GM19240 (cell line): ENCODE measurements around the gene TACR1.
"Not testable (repeated sequence)": the region's sequence is repeated elsewhere in the genome, so short reads cannot be mapped to it uniquely, and the experiment has no call there.

Experiments used
- DNase-seq: peaks from one replicate; pipeline ENCODE4 v3.0.0; 2011; ENCODE audit warnings: low spot score; ENCODE audit not compliant: insufficient read length

The TACR1 gene

DNA sequence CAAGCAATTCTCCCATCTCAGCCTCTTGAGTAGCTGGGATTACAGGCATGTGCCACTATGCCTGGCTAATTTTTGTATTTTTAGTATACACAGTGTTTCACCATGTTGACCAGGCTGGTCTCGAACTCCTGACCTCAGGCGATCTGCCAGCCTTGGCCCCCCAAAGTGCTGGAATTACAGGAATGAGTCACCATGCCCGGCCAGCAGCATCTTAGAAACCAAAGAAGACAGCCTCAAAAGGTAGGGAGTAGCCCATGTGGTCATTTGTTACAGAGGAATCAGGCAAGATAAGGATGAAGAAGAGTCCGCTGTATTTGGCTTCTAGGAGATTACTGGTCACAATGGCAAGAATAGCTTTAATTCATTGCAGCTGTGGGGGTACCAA lies 53.1 kb downstream of the TACR1 start:
- DNase-seq = not testable (repeated sequence)

DNA sequence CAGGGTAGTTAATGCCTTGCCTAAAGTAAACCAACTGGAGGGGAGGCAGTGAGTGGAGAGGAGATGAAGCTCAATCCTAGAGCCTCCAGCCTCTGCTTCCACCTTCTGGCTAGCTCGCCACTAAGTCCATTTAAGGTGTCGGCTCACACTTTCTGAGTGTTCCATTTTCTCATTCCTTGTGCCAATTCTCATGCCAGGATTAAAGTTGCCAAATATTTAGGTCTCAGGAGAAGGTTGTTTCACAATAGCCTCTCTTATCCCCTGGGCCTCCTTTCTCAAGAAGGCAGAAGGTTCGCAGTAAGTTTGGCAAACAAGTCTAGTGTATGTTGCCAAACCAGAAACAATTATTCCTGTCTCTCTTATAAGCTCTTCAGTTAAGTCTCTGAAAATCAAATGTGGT lies 57.2 kb downstream of the TACR1 start:
- no peak for DNase-seq

DNA sequence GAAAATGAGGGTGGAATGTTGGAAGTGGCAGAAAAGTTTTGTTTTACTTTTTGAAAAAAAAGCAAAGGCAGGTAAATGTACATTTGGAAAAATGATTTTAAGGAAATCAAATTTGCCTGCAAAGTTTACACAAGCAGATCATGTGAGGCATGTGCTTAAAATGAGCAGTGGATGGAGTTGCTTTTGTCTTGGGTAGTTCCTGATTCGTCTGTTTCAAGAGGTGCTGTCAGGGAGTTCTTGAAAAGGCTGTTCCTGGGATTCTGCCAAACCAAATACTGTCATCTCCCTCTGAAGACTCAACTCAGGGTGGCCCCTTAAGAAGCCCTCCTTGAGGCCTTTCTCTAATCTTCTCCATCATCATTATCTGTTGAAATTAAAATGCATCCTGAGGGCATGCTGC lies 59.0 kb downstream of the TACR1 start:
- DNase-seq = no peak

DNA sequence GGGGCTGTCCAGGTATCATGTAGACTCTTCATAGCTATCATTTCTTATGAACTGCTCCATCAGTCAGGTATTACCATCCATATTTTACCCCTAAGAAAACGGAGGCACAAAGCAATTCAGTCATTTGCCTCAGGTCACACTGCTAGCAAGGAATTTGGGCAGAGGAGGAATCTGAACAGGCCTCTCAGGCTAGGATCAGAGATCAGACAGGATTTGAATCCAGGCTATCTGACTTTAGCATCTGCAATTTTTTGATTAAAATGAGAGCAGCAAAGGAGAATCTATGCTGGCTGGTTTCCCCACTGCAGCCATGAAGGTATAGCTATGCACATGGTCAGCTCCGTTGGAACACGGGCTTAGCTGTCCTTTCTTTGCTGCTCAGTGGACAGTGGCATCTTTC lies 60.1 kb downstream of the TACR1 start:
- no peak for DNase-seq

DNA sequence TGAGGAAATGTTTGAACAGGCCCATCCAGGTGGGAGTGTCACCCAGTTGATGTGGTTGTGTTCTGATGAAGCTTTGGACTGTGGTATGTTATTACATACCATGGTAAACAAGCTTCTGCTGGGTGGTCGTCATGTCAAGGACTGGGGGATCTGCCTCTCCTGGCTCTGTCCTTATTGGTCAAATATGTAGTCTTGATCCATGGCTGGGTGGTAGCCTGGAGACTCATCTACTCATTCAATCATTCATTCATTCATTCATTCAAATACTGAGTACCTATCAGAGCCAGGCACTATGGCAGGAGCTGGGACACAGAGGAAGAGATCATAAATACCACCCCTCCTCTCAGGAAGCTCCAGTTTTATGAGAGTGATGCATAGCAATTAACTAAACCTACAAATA lies 60.8 kb downstream of the TACR1 start:
- no peak for DNase-seq

DNA sequence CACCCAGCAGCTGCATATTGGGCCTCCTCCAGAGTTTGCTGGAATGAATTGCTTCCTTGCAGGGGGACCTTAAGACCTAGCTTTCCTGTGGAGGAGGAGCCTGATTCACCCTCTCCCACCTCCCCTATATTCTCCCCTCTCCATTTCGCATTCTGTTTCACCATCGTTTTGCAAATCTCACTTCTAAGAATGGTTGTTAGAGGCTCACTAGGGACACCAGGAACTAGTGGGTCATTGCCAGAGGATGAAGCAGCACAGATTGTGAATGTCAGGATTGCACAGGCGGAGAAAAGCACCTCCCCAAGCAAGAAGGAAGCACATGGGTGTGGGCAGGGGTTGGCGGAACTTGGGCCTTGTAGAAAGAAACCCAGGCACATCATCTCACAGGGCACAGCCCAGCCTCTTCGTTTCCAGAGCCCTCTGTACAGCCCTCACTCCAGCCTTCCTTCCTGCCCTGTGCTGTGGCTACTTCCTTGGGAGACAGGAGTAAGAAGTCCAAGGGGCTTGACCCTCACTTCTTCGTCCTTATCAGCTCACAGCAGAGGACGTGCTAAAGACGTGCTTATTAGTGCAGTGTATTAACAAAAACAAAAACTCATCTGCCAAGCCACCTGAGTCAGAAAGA lies 63.4 kb downstream of the TACR1 start:
- DNase-seq = no peak

DNA sequence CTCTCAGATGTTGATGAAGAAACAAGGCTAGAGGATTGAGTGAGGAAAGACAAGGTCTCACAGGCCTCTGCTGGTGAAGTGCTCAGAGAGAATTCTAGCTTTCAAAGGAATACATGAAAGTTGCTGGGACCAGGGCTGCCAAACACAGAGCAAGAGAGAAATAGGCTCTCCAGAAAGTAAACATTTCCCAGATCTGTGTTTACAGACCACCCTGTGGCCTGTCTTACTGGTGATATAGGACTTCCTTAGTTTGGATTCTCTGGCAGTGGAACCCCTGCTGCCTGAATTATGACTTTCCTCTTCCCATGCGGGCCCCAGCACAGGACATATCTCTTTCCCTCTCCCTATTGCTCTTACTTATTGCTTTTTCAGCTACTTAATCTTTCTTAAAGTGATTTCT lies 64.5 kb downstream of the TACR1 start:
- no peak for DNase-seq

DNA sequence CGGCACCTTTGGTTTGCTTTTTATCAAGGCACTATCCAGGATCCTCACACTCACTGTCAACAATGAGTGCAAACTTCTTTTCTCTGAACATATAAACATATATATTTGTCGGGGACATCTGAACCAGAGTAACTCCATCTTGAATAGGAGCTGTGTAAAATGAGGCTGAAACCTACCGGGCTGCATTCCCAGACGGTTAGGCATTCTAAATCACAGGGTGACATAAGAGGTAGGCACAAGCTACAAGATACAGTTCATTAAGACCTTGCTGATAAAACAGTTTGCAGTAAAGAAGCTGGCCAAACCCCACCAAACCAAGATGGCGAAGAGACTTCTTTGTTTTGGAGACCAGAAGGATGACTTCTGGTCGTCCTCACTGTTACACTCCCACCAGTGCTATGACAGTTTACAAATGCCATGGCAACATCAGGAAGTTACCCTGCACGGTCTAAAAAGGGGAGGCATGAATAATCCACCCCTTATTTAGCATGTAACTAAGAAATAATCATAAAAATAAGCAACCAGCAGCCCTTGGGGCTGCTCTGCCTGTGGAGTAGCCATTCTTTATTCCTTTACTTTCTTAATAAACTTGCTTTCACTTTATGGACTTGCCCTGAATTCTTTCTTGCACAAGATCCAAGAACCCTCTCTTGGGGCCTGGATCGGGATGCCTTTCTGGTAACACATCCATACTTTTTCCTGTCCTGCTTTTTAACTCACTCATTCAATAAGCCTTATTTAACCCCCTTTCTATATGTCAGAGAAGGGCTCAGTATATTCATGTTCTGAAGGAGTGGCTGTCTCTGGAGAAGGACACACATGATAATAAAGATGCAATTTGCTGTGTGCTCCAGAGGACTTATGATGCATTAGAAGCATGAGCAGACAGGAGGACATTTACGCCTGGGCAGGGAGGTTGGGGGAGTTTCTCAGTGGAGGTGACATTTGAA lies 65.4 kb downstream of the TACR1 start:
- DNase-seq = no peak

DNA sequence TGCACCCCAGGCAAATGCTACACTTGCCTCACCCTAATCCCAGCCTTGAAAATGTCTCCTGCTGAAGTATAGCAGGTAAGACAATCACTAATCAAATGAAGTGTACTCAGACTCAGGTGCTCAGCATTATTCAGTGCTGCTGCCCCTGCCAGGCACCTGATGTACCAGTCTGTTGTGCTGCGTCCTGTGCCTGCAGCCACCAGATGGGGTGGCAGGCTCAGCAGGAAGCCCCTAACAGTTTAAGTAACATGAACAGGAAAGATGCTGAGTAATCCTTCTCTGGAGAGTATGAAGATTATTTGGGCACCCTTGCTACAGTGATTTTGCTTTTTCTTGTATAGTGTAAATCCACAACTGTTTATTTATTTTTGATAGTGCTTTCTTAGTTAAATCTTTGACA lies 69.1 kb downstream of the TACR1 start:
- DNase-seq = no peak

DNA sequence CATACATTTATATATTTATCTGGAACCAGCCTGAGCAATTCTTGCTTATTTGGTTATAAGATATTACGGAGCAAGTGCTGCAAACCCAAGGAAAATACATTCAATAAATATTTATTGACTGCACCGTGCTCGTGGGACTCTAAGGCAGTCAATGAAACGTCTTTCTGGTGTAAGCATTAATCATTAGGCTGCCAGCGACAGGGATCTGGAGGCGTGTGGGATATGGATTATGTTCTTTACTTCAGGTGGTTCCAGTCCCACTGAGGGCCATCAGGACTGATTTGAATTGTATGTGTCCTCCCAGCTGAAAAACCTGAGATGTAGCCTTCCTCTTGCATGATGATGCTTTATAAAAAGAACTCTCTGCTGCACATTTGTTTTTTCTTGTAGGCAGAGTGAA lies 75.4 kb downstream of the TACR1 start:
- DNase-seq = no peak

DNA sequence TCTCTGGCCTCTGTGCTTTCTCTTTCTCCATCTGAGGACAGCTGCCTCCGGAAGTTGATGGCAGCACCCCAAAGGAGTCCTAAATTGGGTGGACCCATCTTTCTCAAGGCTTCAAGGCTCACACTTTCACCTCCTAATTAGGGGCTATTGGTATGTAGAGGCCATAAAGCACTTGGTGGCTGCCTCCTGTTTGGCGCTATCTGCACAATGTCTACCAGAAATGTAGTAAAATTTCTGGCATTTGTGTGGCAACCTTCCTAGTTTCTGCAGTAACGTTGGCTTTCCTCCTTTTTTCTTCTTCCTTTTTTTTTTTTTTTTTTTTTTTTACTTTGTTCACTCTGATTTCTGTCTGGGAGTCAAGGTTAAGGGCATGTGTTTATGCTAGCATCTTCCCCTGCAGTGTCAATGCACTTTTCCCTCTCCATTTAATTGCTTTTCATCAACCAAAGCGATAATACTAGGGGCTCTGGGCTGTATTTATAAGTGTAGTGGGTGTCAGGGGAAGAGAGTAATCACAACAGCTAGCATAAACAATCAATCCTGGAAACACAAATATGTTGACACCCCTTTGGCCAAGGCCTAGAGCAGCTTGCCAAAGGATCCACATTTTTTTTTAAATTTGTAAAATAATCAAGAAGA lies 86.0 kb downstream of the TACR1 start:
- DNase-seq = no peak

DNA sequence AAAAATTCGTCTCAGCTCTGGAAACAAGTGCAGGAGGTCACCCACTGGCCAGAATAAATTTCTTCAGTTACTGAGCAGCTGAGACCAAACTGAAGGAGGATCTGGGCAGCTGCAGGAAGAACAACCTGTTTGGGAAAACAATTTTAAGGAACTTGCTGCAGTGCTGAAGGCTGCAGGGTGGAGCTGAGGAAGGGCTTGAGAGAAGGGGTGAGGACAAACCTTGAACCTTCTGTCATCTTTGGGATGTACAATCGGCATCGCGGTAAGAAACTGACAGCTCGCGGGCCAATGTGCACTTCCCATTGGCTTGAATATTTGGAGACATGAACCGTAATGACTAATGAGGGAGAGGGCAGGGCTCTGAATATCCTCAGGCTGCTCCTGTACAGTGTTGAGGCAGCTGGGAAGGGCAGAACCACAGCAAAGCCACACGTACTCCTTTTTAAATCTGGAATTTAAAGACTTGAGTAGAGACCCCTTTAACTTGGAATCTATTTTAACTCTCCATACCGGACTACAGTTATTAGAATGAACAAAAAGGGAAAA lies 90.3 kb downstream of the TACR1 start:
- no peak for DNase-seq

DNA sequence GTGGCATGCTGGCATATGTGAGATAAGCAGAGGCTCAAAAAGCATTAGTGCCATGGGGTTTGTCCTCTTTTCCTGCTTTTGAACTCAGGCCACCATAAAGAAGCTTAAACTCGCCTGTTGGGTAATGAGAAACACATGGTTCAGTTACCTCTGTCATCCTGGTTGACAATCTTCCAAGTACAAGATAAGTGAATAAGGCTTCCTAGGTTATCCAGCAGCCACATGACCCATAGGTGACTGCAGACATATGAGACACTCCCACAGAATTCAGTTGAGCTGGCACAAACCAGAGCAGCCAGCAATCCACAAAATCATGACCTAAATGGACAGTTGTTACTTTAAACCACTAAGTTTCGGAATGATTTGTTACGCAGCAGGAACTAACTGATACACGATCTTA lies 97.3 kb downstream of the TACR1 start:
- no peak for DNase-seq

DNA sequence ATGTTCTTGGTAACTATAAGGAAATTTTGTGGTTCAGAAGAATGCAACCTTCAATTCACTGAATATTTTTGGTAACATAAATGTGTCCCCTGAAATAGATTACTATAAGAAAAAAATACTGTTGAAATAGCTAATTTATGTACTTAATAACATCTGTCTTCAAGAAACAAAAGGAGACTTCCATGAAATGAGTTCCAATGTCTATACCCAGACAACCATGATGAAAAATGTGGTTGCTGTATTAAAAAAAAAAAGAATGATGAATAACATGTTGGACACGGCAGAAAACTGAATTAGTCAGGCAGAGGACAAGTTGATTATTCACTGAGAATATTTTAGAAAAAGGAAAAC lies 98.5 kb downstream of the TACR1 start:
- no peak for DNase-seq

DNA sequence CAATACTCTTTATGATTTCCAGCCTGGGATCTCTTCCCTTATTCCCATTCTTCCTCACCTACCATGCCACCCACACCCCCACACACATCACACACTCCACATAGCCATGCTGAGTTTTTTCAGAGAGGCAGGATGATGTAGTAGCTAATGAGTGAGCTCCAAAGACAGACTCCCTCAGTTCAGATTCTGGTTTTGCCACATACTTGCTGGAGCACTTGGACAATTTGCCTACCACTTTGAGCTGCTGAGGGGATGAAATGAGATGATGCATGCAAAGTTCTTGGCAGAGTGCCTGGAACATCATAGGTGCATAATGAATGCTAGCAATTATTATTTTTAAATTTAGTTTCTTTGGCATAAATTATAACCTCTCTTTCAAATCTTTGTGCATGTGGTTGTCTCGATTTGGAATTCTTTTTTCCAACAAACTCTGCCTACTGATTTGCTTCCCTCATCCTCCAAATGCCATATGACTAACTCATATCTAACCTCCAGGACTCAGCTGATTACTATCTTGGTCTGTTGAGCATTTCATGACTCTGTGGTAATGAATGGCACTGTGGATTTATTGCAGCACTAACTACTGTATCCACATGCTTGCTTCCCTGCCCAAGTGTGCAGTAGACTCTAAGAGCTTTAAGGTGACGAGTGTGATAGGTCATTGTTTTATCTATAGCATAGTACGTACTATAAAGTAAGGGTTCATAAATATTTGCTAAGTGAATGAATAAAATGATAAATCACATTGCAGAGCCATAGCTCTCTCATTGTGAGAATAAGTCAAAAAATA lies 99.1 kb downstream of the TACR1 start:
- no peak for DNase-seq

DNA sequence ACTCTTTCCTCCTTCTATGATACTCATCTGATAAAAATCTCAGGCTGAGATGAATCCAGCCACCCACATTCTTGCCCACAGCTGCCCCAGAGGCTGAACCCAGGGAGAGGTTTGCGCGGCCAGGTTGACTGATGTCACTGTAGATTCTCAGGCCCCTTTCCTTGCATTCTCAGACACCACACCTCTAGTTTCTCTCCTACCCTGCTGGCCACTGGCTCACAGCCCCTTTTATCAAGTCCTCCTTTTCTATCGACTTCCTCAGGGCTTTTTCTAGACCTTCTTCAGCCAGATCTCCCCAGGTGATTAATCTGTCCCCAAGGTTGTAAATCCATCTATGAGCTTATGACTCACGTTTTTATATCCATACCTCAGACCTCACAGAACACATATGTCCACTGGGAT lies 99.8 kb downstream of the TACR1 start:
- DNase-seq = no peak

DNA sequence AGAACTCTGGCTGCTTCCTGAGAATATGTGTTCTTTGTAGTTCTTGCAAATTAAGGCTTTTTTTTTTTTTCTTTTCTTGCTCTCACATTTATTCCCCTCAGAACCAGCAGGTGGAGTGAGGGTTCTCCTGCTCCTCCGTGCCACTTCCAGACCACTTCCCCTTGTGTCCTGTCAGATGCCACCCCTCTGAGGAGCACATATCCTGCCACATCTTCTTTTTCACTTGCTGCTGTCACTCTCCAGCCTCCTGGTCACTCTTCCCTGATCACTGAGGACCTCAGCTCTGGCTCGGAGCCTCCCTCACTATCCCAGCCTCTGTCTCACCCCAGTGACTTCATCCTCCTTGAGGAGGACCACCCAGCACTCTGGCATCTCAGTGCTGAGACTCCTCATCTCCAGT lies 100.5 kb downstream of the TACR1 start:
- no peak for DNase-seq

DNA sequence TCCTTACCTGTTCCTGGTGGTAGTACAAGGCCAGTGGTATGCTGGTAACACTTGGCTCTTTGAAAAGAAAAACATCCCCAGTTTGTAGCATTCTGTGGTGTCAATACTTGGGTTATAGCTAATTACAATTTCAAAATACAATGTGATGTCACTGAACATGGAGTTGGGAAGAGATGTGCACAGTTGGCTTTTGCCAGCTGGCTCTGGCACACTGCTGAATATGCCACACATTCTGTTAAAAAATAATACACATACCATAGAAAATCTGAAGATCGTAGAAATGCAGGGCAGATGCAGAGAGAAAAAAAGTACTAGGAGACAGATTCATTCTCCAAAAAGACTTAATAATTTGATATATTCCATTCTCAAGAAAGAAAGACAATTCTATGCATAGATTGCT lies 101.5 kb downstream of the TACR1 start:
- DNase-seq = no peak

DNA sequence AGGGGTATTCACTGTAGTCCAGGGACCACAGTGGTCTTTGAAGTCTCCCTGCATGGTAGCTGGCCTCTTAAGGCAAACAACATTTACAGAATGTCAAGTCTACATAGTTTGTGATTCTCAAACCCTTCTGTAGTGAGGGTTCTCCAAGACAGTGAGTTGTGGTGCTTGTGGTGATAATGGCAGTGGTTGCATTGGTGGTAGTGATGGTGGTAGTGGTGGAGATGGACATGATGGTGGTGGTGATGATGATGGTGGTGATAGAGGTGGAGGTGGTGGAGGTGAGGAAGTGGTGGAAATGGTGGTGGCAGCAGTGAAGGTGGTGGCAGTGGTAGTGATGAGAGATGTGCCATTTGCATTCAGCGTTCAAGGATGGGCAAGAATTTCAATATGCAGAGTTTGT lies 104.9 kb downstream of the TACR1 start:
- DNase-seq = no peak

DNA sequence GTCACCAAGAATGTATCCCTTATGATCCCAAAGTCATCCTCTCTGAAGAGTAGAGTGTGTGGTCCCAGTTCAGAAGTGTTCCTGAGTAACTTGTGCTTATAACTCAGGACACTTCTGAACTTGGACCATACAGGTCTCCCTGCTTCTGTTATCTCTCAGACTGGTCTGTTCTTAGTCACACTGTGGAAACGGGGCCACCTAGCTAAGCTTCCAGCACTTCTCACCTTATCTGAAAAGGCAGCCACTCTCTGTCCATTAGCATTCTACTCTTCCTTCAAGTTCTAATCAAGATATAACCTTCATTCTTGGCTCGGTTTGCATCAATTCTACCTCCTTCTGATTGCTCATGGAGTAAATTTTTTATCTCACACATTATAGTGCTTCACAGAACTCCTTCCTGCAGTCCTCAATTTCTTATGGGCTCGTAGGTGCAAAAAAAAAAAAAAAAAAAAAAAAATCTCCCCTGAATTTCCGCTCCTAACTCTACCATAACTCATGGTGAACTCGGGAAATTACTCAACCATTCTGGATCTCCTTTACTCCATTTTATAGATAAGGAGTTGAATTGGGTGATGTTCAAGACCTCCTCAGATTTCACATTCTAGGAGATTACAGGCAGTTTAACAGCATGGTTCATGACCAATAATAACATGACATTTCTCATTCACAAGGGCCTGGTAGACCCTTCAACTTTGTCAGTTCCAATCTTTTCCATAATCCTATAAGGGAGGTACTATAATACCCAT lies 108.4 kb downstream of the TACR1 start:
- DNase-seq = no peak

DNA sequence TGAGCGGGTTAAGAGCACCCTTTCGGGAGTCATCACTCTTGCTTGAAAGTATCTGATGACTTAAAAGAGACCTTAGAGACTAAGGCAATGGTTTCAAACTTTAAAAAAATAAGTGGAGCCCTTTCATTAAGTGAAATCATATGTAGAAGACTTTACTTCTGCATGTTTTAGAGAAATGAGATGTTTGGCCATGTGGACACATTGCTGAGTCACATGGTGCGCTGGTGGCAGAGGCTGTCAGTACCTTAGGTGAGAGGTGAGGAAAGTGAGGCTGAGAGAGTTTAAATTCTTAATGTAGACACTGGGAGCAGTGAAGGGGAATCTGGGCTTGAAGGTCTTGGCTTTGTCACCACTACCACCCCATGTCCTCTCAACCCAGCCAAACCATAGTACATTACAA lies 109.8 kb downstream of the TACR1 start:
- DNase-seq = no peak
